HEK293T (cell line): Measurements from ENCODE around the gene UNC119B.

Source experiments
- ARNT ChIP-seq: fragments of 450-650 bp; IDR thresholded peaks from 2 replicates; pipeline ENCODE4 v1.6.1; 2017; ENCODE audit warnings: mild to moderate bottlenecking
- BHLHE40 ChIP-seq: fragments of 450-650 bp; IDR thresholded peaks from 2 replicates; pipeline ENCODE4 v1.6.1; 2016; ENCODE audit warnings: mild to moderate bottlenecking, moderate library complexity, borderline replicate concordance
- CTBP1 ChIP-seq: fragments of 450-650 bp; IDR thresholded peaks from 2 replicates; pipeline ENCODE4 v1.6.1; 2016; ENCODE audit warnings: borderline replicate concordance
- ELF4 ChIP-seq: fragments of 450-650 bp; IDR thresholded peaks from 2 replicates; pipeline ENCODE4 v1.6.1; 2017; ENCODE audit warnings: antibody characterized with exemption
- FOXK2 ChIP-seq: fragments of 450-650 bp; IDR thresholded peaks from 2 replicates; pipeline ENCODE4 v1.6.1; 2016; ENCODE audit warnings: mild to moderate bottlenecking
- FOXM1 ChIP-seq: fragments of 450-650 bp; IDR thresholded peaks from 2 replicates; pipeline ENCODE4 v1.6.1; 2017; ENCODE audit warnings: mild to moderate bottlenecking, borderline replicate concordance
- HDGF ChIP-seq: fragments of 450-650 bp; IDR thresholded peaks from 2 replicates; pipeline ENCODE4 v1.6.1; 2017; ENCODE audit warnings: antibody characterized with exemption, borderline replicate concordance
- L3MBTL2 ChIP-seq: fragments of 450-650 bp; conservative IDR thresholded peaks from 2 replicates; pipeline ENCODE4 v1.6.1; 2016; ENCODE audit warnings: mild to moderate bottlenecking
- NFRKB ChIP-seq: fragments of 450-650 bp; IDR thresholded peaks from 2 replicates; pipeline ENCODE4 v1.6.1; 2016; ENCODE audit warnings: mild to moderate bottlenecking, moderate library complexity
- SUZ12 ChIP-seq: fragments of 450-650 bp; IDR thresholded peaks from 2 replicates; pipeline ENCODE4 v1.6.1; 2016; ENCODE audit warnings: mild to moderate bottlenecking

DNA sequence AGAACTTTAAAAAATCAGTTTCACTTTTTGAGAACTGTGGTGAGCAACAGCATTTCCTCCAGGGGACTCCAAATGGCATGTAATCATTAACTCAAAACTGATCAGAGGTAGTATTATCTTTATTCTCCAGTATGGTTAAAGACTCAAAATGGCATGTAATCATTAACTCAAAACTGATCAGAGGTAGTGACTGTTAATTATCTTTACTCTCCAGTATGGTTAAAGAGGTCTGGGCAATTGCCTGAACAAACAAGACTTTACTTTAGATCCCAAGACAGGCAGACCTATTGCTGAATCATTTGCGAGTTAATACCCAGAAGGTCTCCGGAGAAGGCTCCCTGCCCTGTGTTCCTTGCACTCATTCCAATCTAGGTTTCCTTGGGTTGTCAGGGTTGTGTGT is 8.8 kb downstream of the UNC119B start:
- TF ChIP-seq CTBP1 (no peak), SUZ12 (no peak), NFRKB (no peak), L3MBTL2 (no peak), ARNT (no peak), HDGF (no peak), BHLHE40 (no peak), FOXK2 (no peak), ELF4 (no peak), FOXM1 (no peak)
